ENCODE data around the gene CSF1.
"Not testable (repeated sequence)": the region's sequence is repeated elsewhere in the genome, so short reads cannot be mapped to it uniquely, and the experiment has no call there.

The CSF1 gene

DNA sequence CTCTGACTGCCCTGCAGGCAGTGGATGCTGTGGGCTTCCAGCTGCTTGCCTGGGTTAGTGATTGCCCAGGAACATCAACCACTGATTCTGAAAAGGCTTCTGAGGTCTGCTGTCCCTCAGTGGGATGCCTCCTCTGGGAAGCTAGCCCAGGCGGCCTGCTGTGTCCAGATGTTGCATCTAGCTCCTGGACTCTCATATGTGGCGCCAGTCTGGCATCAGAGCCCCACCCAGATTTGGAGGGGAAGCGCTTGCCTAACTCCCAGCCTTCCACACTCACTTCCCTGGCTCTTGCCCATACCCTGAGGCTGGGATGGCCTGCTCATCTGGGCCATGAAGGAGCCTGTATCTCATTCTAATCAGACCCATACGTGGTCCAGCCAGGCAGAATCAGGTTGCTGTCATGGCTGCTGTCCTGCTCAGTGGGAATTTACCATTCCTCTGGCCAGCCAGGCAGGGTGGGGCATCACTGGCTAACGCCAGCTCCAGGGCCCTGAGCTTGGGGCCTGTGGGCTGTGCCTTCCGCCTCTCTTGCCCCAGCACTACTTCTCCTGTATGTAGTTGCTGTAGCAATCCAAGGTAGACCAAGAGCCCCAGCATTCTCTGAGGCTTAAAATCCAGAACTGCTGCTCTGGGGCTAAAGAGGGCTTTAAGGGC lies 4.1 kb downstream of the CSF1 start:
- DNase-seq (ENCODE audit: insufficient read length, low spot score) (no peak), FAIRE-seq (no peak)
- TF ChIP-seq, protein P1, sequence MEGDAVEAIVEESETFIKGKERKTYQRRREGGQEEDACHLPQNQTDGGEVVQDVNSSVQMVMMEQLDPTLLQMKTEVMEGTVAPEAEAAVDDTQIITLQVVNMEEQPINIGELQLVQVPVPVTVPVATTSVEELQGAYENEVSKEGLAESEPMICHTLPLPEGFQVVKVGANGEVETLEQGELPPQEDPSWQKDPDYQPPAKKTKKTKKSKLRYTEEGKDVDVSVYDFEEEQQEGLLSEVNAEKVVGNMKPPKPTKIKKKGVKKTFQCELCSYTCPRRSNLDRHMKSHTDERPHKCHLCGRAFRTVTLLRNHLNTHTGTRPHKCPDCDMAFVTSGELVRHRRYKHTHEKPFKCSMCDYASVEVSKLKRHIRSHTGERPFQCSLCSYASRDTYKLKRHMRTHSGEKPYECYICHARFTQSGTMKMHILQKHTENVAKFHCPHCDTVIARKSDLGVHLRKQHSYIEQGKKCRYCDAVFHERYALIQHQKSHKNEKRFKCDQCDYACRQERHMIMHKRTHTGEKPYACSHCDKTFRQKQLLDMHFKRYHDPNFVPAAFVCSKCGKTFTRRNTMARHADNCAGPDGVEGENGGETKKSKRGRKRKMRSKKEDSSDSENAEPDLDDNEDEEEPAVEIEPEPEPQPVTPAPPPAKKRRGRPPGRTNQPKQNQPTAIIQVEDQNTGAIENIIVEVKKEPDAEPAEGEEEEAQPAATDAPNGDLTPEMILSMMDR (IDR thresholded peaks at IDR 0.05; ENCODE audit: insufficient read depth, missing control alignments): no peak

DNA sequence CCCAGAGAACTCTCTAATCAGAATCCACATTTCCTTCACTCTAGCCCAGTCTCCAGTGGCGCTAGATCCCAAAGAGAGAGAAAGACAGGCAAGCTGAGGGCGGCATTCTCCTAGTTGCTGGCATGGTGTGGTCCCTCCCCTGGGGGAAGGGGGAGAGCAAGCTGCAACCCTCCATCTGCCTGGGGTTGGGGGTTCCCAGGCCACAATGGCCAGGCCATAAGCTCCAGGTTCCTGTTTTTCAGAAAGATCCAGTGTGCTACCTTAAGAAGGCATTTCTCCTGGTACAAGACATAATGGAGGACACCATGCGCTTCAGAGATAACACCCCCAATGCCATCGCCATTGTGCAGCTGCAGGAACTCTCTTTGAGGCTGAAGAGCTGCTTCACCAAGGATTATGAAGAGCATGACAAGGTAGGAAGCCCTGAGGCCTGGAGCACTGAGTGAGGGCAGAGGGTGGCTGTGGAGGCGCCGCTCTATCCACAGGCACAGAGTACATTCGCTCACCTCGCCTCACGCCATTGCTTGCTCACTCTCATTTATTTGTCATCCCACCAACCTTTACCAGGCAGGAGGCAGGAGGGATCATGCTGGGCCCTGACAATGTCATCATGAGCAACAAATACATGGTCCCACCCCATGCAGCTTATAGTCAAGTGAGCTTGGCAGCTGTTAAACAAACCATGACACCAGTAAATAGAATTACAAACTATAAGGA lies 6.6 kb downstream of the CSF1 start:
- FAIRE-seq (no peak), DNase-seq (ENCODE audit: insufficient read length, low spot score) (no peak)
- TF ChIP-seq, protein P1 (IDR thresholded peaks at IDR 0.05; ENCODE audit: insufficient read depth, missing control alignments): no peak

DNA sequence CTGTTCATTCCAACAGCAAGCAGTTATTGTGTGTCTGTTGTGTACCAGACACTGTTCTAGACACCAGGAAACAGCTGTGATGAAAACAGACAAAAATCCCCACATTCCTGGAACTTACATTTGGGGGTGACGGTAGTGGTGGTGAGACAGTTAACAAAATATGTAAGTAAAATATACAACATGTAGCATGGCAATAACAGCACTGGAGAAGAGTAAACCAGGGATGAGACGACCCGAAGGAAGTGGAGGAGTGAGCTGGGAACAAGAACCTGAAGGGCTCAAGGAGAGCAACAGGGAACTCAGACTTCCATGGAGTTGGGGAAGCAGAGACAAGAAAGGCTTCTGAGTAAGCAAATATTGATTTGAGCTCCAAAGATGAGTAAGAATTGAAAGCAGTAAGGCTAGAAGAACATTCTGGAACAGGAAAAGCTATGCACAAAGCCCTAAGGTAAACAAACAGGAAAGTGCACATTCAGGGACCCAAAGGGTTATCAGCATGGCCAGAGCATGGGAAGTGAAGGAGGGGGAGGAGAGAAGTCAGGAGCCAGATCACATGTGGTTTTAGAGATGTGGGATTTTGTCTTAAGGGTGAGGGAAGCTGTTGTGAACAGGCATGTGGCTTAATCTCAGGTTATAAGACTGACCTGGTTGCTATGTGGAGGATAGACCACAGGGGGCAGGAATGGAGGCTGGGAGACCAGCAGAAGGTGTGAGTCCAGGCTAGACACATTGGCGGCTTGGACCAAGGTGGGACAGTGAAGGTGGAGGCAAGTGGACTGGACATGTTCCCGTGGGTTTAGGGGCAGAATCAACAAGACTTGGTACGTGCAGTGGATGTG lies 7.3 kb downstream of the CSF1 start:
- TF ChIP-seq, protein P1 (IDR thresholded peaks at IDR 0.05; ENCODE audit: insufficient read depth, missing control alignments): no peak
- DNase-seq (ENCODE audit: insufficient read length, low spot score): no peak
- FAIRE-seq: no peak

DNA sequence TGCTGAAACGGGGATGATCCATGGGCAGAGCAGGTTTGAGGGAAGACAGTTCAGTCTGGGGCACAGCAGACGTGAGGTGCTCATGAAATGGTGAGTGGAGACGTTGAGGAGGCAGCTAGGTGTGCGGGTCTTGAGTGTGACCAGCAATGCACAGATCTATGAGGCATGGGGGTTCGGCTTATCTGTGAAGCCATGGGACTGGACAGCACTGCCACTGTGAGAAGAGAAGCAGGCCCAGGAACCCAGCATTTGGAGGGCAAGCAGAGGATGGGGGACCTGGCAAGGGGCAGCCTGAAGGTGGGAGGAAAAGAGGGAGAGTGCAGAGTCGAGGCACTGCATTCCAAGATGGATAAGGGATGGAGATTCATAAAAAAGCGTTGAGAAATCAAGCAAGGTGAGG lies 8.0 kb downstream of the CSF1 start:
- TF ChIP-seq, protein P1 (IDR thresholded peaks at IDR 0.05; ENCODE audit: insufficient read depth, missing control alignments): no peak
- DNase-seq (ENCODE audit: insufficient read length, low spot score) (no peak), FAIRE-seq (no peak)

DNA sequence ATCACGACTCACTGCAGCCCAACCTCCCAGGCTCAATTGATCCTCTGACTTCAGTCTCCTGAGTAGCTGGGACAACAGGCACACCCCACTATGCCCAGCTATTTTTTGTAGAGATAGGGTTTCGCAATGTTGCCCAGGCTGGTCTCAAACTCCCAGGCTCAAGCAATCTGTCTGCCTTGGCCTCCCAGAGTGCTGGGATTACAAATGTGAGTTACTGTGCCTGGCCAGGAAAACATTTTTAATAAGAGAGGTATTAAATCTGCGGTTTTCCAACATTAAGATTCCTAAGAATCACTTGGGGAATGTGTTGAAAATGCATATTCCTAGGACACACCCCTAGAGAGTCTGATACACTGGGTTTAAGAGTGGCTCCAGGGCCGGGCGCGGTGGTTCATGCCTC lies 8.7 kb downstream of the CSF1 start:
- DNase-seq (ENCODE audit: insufficient read length, low spot score): no peak
- TF ChIP-seq, protein P1 (IDR thresholded peaks at IDR 0.05; ENCODE audit: insufficient read depth, missing control alignments): no peak
- FAIRE-seq: no peak

DNA sequence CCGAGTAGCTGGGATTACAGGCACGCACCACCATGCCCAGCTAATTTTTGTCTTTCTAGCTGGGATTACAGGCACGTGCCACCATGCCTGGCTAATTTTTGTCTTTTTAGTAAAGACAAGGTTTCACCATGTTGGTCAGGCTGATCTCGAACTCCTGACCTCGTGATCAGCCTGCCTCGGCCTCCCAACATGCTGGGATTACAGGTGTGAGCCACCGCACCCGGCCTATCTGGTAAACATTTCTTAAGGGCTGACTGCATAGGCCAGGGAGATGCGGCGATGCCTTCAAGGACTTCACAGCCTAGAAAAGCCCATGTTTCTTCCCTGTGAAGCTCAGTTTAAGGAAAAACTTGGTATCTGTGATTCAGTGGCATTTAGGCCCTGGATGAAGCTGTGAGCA lies 9.7 kb downstream of the CSF1 start:
- not testable (repeated sequence) for FAIRE-seq; DNase-seq (ENCODE audit: insufficient read length, low spot score)

DNA sequence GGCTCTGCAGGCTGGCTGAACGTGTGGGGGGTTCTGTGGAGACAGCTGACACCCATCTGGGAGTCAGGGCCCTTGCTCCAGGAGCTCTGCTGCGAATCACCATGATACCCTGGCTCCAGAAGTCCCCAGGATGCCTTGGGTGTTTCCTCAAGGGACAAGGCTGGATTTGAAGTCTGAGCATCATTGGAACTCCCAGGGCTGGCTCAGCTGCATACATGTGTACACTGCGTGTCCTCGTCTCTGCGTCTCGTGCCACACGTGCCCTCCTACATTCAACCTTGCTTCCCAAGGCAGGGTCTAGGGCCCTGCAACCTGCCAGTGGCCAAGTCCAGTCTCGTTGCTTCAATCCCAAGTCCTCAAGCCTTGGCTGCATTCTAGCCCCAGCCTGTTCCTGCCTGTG lies 11.7 kb downstream of the CSF1 start:
- TF ChIP-seq, protein P1 (IDR thresholded peaks at IDR 0.05; ENCODE audit: insufficient read depth, missing control alignments): no peak
- no peak for FAIRE-seq
- no peak for DNase-seq (ENCODE audit: insufficient read length, low spot score)
